Progenitor cell of endocrine pancreas (in vitro differentiated cells): ENCODE results near the gene PRKAB1. TPM values are rescaled to one million over a fixed set of nuclear protein-coding genes. Genes with fewer than 3 reads are reported as not detected.

ENCODE experiments used
- DNase-seq: peaks from one replicate; pipeline ENCODE4 v3.0.0; 2021; ENCODE audit warnings: low spot score; ENCODE audit not compliant: unreplicated experiment
- H3K27ac Mint-ChIP-seq: 2 replicates; pipeline ENCODE4 v1.8.0; 2021; ENCODE audit warnings: mild to moderate bottlenecking, moderate library complexity, mixed read lengths
- H3K27me3 Mint-ChIP-seq: 2 replicates; pipeline ENCODE4 v1.8.0; 2021; ENCODE audit warnings: mixed read lengths
- H3K36me3 Mint-ChIP-seq: 2 replicates; pipeline ENCODE4 v1.8.0; 2022; ENCODE audit warnings: mixed read lengths; ENCODE audit not compliant: insufficient read depth
- H3K4me1 Mint-ChIP-seq: 2 replicates; pipeline ENCODE4 v1.8.0; 2021; ENCODE audit warnings: low read depth, mixed read lengths
- H3K4me3 Mint-ChIP-seq: 2 replicates; pipeline ENCODE4 v1.8.0; 2021; ENCODE audit warnings: low read depth, mild to moderate bottlenecking, moderate library complexity, mixed read lengths
- H3K9me3 Mint-ChIP-seq: 2 replicates; pipeline ENCODE4 v1.8.0; 2021; ENCODE audit warnings: low read depth, mixed read lengths
- total RNA-seq: library from RNA; stranded (reverse); gene quantifications from 2 replicates; pipeline ENCODE4 v1.2.1, GENCODE V29; 2021
- TF ChIP-seq, protein P1 (sequence below): fragments of 200-600 bp; sonication (generic); IDR thresholded peaks from one replicate; pipeline ENCODE4 v1.5.0; 2021; ENCODE audit warnings: antibody characterized with exemption, mild to moderate bottlenecking; ENCODE audit not compliant: unreplicated experiment

The PRKAB1 gene
- total RNA-seq, 1 donor from 2014 or later: 41.3 TPM

DNA sequence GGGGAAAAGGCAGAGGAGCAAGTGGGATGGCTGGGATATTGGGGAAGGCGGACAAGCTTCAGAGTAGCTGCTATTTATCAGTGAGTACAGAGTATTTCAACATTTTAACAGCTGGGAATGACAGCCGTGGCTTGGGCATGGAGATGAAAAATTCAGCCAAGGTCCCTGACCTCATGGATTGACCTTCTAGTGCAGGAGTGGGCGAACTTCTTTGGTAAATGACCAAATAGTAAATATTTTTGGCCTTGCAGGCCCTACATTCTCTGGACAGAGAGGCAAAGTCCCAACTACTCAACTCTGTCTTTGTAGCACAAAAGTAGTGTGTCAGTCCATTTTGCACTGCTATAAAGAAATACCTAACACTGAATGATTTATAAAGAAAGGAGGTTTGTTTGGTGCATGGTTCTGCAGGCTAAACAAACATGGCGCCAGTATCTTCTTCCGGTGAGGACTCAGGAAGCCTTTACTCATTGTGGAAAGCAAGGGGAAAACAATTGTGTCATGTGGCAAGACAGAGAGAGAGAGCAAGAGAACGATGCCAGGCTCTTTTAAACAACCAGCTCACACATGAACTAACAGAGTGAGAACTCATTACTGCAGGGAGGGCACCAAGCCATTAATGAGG is 40.8 kb upstream of the PRKAB1 start:
- TF ChIP-seq, protein P1, sequence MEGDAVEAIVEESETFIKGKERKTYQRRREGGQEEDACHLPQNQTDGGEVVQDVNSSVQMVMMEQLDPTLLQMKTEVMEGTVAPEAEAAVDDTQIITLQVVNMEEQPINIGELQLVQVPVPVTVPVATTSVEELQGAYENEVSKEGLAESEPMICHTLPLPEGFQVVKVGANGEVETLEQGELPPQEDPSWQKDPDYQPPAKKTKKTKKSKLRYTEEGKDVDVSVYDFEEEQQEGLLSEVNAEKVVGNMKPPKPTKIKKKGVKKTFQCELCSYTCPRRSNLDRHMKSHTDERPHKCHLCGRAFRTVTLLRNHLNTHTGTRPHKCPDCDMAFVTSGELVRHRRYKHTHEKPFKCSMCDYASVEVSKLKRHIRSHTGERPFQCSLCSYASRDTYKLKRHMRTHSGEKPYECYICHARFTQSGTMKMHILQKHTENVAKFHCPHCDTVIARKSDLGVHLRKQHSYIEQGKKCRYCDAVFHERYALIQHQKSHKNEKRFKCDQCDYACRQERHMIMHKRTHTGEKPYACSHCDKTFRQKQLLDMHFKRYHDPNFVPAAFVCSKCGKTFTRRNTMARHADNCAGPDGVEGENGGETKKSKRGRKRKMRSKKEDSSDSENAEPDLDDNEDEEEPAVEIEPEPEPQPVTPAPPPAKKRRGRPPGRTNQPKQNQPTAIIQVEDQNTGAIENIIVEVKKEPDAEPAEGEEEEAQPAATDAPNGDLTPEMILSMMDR: no peak
- Mint-ChIP-seq H3K36me3 (no peaks in the 10 kb centered on the region), H3K4me3 (no peak overlapping the region), H3K9me3 (no peaks in the 10 kb centered on the region), H3K4me1 (no peaks in the 10 kb centered on the region), H3K27me3 (peaks cover 12% of the 10 kb centered on the region), H3K27ac (no peak overlapping the region)
- no peak for DNase-seq

DNA sequence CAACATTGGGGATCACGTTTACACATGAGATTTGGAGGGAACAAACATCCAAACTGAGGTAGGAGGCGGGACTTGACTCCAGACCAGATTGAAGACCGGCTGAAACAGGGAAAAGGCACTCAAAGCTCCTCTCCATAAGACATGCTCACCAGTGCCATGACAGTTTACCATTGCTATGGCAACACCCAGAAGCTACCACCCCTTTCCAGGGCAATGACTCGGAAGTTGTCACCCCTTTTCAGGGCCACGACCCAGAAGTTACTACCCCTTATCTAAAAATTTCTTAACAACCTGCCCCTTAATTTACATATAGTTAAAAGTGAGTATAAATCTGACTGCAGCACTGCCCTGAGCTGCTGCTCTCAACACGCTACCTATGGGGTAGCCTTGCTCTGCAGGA is 40.2 kb upstream of the PRKAB1 start:
- no peak overlapping the region for H3K4me3 Mint-ChIP-seq
- no peak for DNase-seq
- H3K4me1 Mint-ChIP-seq: no peaks in the 10 kb centered on the region
- no peaks in the 10 kb centered on the region for H3K36me3 Mint-ChIP-seq
- H3K27me3 Mint-ChIP-seq: peaks cover 9% of the 10 kb centered on the region
- H3K27ac Mint-ChIP-seq: no peak overlapping the region
- TF ChIP-seq, protein P1: no peak
- H3K9me3 Mint-ChIP-seq: no peaks in the 10 kb centered on the region

DNA sequence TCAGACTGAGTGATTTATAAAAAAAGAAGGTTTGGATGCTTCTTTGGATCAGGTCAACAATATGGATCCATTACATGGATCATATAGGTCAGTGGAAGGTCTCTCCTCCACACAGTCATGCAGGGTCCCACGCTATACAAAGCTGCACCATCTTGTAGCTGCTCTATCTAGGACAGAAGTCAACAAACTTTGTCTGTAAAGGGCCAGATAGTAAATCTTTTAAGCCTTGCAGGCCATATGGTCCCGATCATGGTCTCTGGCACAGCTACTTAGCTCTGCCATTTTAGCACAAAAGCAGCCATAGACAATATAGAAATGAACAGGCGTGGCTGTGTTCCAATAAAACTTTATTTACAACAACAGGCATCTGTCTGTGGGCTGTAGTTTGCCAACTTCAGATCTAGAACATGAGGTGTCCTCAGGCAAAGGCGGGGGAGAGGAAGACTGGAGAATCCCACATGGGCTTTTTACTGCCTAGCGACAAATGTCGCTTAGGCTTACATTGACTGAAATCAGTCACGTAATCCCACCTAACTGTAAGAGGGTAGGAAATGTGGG is 37.6 kb upstream of the PRKAB1 start:
- Mint-ChIP-seq H3K36me3 (no peaks in the 10 kb centered on the region), H3K4me3 (no peak overlapping the region), H3K27ac (no peak overlapping the region), H3K9me3 (no peaks in the 10 kb centered on the region), H3K4me1 (no peaks in the 10 kb centered on the region), H3K27me3 (peaks cover 13% of the 10 kb centered on the region)
- no peak for DNase-seq
- TF ChIP-seq, protein P1: no peak

DNA sequence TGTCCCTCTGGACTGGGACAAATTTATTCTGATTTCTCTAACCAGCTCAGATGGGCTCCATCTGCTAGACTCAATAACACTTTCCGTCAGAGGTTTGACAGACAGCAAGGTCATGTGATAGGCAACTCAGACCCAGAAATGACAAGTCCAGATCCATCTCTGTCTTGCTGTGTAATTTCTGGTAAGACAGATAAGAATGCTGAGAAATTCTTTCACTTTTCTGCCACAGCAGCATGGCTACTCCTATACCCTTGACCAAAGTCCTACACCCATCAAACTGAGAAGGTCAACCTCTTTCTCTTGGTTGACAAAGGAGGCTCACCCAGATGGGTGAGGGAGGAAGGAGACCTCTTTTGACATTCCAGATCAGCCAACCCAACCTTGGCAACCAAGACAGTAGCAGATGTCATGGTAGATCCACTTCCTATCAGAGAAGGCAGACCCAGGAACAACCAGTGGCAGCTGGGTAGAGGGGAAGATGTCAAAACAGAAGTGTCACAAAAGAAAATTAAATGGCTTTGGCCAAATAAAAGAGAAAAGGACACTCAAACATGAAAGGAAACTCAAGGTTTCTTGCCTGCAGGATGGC is 36.9 kb upstream of the PRKAB1 start:
- Mint-ChIP-seq H3K9me3 (no peaks in the 10 kb centered on the region), H3K4me1 (no peaks in the 10 kb centered on the region), H3K36me3 (no peaks in the 10 kb centered on the region), H3K27me3 (peaks cover 21% of the 10 kb centered on the region), H3K4me3 (no peak overlapping the region), H3K27ac (no peak overlapping the region)
- no peak for DNase-seq
- TF ChIP-seq, protein P1: no peak

DNA sequence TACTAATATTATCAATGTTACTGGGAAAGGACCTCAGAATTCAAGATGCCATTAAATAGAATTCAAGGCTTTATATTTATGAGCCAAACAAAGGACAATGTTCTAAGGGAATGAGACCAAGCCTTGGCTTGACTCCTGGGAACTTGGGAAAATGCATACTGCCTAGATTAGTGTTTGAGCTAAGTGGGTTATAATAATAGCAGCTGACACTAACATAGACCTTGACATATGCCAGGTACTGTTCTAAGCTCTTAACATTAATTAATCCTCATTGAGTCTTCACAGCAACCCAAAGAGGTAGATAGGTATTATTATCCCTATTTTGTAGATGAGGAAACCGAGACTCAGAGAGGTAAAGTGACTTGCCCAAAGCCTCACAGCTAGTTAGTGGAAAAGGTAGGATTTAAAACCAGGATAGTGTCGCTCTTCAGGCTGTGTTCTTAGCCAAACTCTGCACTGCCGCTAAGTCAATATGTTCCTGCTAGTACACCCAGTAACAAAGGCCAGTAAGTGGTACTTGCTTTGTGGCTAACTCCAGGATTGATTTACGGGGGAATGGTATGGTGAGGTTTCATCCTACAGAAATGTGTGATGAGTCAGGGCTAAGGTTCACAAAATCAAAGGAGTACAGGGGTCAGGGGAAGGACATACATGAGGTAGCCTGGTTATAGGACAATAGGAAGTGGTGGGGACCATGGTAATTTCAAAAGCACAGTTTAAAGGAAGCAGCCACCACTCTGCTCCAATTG is 35.8 kb upstream of the PRKAB1 start:
- no peak overlapping the region for H3K27ac Mint-ChIP-seq
- H3K9me3 Mint-ChIP-seq: no peaks in the 10 kb centered on the region
- DNase-seq: no peak
- no peak overlapping the region for H3K4me3 Mint-ChIP-seq
- TF ChIP-seq, protein P1: no peak
- H3K36me3 Mint-ChIP-seq: no peaks in the 10 kb centered on the region
- H3K4me1 Mint-ChIP-seq: no peaks in the 10 kb centered on the region
- H3K27me3 Mint-ChIP-seq: peaks cover 29% of the 10 kb centered on the region
